GM23248 (cell line): ENCODE data around the gene TMED5. TPM values are rescaled to one million over a fixed set of nuclear protein-coding genes. Genes with fewer than 3 reads are reported as not detected.

ENCODE experiments used
- DNase-seq: peaks from one replicate; pipeline ENCODE4 v3.0.0-alpha.2; 2015
- H2AFZ ChIP-seq: fragments of 200-600 bp; sonication (generic); 2 replicates; pipeline ENCODE4 v1.6.1; 2016; ENCODE audit warnings: antibody characterized with exemption
- H3F3A ChIP-seq: fragments of 200-600 bp; sonication (generic); 2 replicates; pipeline ENCODE4 v1.6.1; 2016; ENCODE audit warnings: mild to moderate bottlenecking, antibody characterized with exemption, mixed run types; ENCODE audit not compliant: insufficient read depth
- H3K27ac ChIP-seq: fragments of 200-600 bp; sonication (generic); 2 replicates; pipeline ENCODE4 v1.5.1; 2016; ENCODE audit warnings: mild to moderate bottlenecking
- H3K27me3 ChIP-seq: fragments of 200-600 bp; sonication (generic); replicated peaks from 2 replicates; pipeline ENCODE4 v1.6.1; 2016; ENCODE audit warnings: mild to moderate bottlenecking; ENCODE audit not compliant: insufficient read depth
- H3K36me3 ChIP-seq: fragments of 200-600 bp; sonication (generic); 2 replicates; pipeline ENCODE4 v1.6.1; 2016; ENCODE audit warnings: low read depth, mild to moderate bottlenecking
- H3K4me1 ChIP-seq: fragments of 200-600 bp; sonication (generic); 2 replicates; pipeline ENCODE4 v1.6.1; 2016; ENCODE audit warnings: mild to moderate bottlenecking; ENCODE audit not compliant: insufficient read depth
- H3K4me2 ChIP-seq: fragments of 200-600 bp; sonication (generic); one replicate; pipeline ENCODE4 v1.6.1; 2016; ENCODE audit warnings: mild to moderate bottlenecking; ENCODE audit not compliant: unreplicated experiment
- H3K4me3 ChIP-seq: fragments of 200-600 bp; sonication (generic); 2 replicates; pipeline ENCODE4 v1.5.1; 2016; ENCODE audit warnings: mild to moderate bottlenecking
- H3K79me2 ChIP-seq: fragments of 200-600 bp; sonication (generic); 2 replicates; pipeline ENCODE4 v1.6.1; 2016; ENCODE audit warnings: mild to moderate bottlenecking; ENCODE audit not compliant: insufficient read depth
- H3K9ac ChIP-seq: fragments of 200-600 bp; sonication (generic); 2 replicates; pipeline ENCODE4 v1.6.1; 2016; ENCODE audit warnings: mild to moderate bottlenecking
- H3K9me2 ChIP-seq: fragments of 200-600 bp; sonication (generic); 2 replicates; pipeline ENCODE4 v1.6.1; 2016; ENCODE audit warnings: mixed run types, mild to moderate bottlenecking, moderate library complexity; ENCODE audit not compliant: insufficient read depth
- H3K9me3 ChIP-seq: fragments of 200-600 bp; sonication (generic); one replicate; pipeline ENCODE4 v1.6.1; 2017; ENCODE audit warnings: low read depth
- H4K20me1 ChIP-seq: fragments of 200-600 bp; sonication (generic); 2 replicates; pipeline ENCODE4 v1.6.0; 2016; ENCODE audit not compliant: insufficient read depth
- EZH2 ChIP-seq: fragments of 200-600 bp; sonication (generic); IDR thresholded peaks from 2 replicates; pipeline ENCODE4 v1.6.1; 2018; ENCODE audit warnings: antibody characterized with exemption, mild to moderate bottlenecking; ENCODE audit not compliant: insufficient read depth, poor library complexity, severe bottlenecking
- EZH2phosphoT487 ChIP-seq: fragments of 200-600 bp; sonication (generic); IDR thresholded peaks from 2 replicates; pipeline ENCODE4 v1.6.1; 2018; ENCODE audit warnings: antibody characterized with exemption, moderate library complexity, mild to moderate bottlenecking, low read depth; ENCODE audit not compliant: insufficient read depth
- WGBS, 2 experiments: methylation state at CpG; one replicate each; pipeline ENCODE4 v1.1.6; 2015 to 2017; ENCODE audit warnings: low lambda C conversion rate in 2 of 2, low coverage in 1 of 2; ENCODE audit errors: missing lambda C conversion rate in 2 of 2; 5-methylcytosine and 5-hydroxymethylcytosine counted together
- in situ Hi-C: fragments of 300-500 bp; cut with MboI; formaldehyde crosslinking; loops from 2 replicates; pipeline ENCODE4 v1.15.0; 2020
- polyA plus RNA-seq: library from polyadenylated mRNA; unstranded; fragments of >200 nt; fragmentation: Nextera tagmentation; extraction: Ambion mirVana; gene quantifications from 2 replicates; pipeline ENCODE4 v1.2.1, GENCODE V29; 2016
- total RNA-seq: library from RNA; depleted of rRNA; stranded (reverse); fragments of >200 nt; shearing (Covaris generic); gene quantifications from 2 replicates; pipeline ENCODE4 v1.2.3, GENCODE V29; 2014

TMED5 gene
- total and polyA plus RNA-seq, 2 experiments from 2014 or later = 39.0 to 49.2 TPM

GRCh38 chr1:93129507-93130099 is 50.6 kb downstream of the TMED5 start:
- H3K27me3 ChIP-seq = no peaks in the 10 kb centered on the region
- H3K9me2 ChIP-seq = no peaks in the 10 kb centered on the region
- 0 out of 2 replicates have a peak, but pooled peaks cover 2% of the 10 kb centered on the region for H3K79me2 ChIP-seq
- peaks cover 12% of the 10 kb centered on the region for H3K36me3 ChIP-seq
- H4K20me1 ChIP-seq = no peaks in the 10 kb centered on the region
- no peak overlapping the region for H3K27ac ChIP-seq
- no peak overlapping the region for H2AFZ ChIP-seq
- H3K9me3 ChIP-seq = no peaks in the 10 kb centered on the region
- TF ChIP-seq EZH2 (no peak), EZH2phosphoT487 (no peak)
- in situ Hi-C loops = no loop called here
- H3K4me2 ChIP-seq = no peak overlapping the region
- no peaks in the 10 kb centered on the region for H3K4me1 ChIP-seq
- no peak overlapping the region for H3K9ac ChIP-seq
- no peak overlapping the region for H3K4me3 ChIP-seq
- no peaks in the 10 kb centered on the region for H3F3A ChIP-seq
- DNase-seq = no peak

GRCh38 chr1:93124556-93125355 is 55.5 kb downstream of the TMED5 start:
- H3K9me2 ChIP-seq = no peaks in the 10 kb centered on the region
- no peaks in the 10 kb centered on the region for H3K4me1 ChIP-seq
- H3K4me2 ChIP-seq = no peak overlapping the region
- no peak for DNase-seq
- WGBS, 2 experiments = 87 to 90% methylated on average over 4 of the region's 4 CpGs
- H3K36me3 ChIP-seq = peaks cover 9% of the 10 kb centered on the region; the same call in 1 of the 2 replicates
- no peak overlapping the region for H3K9ac ChIP-seq
- H3F3A ChIP-seq = no peaks in the 10 kb centered on the region
- TF ChIP-seq EZH2 = no peak
- TF ChIP-seq EZH2phosphoT487 = no peak
- no peak overlapping the region for H3K4me3 ChIP-seq
- H2AFZ ChIP-seq = no peak overlapping the region
- H3K27me3 ChIP-seq = no peaks in the 10 kb centered on the region
- in situ Hi-C loops = no loop called here
- H3K9me3 ChIP-seq = no peaks in the 10 kb centered on the region
- H3K79me2 ChIP-seq = peaks cover 11% of the 10 kb centered on the region; the same call in 1 of the 2 replicates
- no peaks in the 10 kb centered on the region for H4K20me1 ChIP-seq
- no peak overlapping the region for H3K27ac ChIP-seq

GRCh38 chr1:93123201-93123783 is 56.9 kb downstream of the TMED5 start:
- Histone ChIP-seq H3K9me2 (no peaks in the 10 kb centered on the region), H3K79me2 (peaks cover 11% of the 10 kb centered on the region; the same call in 1 of the 2 replicates), H3K4me1 (no peaks in the 10 kb centered on the region), H3K4me2 (no peak overlapping the region), H3K27ac (no peak overlapping the region), H3K27me3 (no peaks in the 10 kb centered on the region), H3F3A (no peaks in the 10 kb centered on the region), H4K20me1 (no peaks in the 10 kb centered on the region), H2AFZ (no peak overlapping the region), H3K9ac (no peak overlapping the region), H3K4me3 (no peak overlapping the region), H3K9me3 (no peaks in the 10 kb centered on the region), H3K36me3 (peaks cover 20% of the 10 kb centered on the region; the same call in 1 of the 2 replicates)
- DNase-seq = no peak
- 97 to 98% methylated on average over 4 of the region's 4 CpGs for WGBS, 2 experiments
- TF ChIP-seq EZH2 (no peak), EZH2phosphoT487 (no peak)
- in situ Hi-C loops = no loop called here

GRCh38 chr1:93120614-93121013 is 59.6 kb downstream of the TMED5 start:
- no peaks in the 10 kb centered on the region for H3F3A ChIP-seq
- H3K9me3 ChIP-seq = no peaks in the 10 kb centered on the region
- H2AFZ ChIP-seq = no peak overlapping the region
- DNase-seq = no peak
- H3K4me2 ChIP-seq = no peak overlapping the region
- no peaks in the 10 kb centered on the region for H3K27me3 ChIP-seq
- H3K9ac ChIP-seq = no peak overlapping the region
- H3K9me2 ChIP-seq = no peaks in the 10 kb centered on the region
- in situ Hi-C loops = no loop called here
- peaks cover 25% of the 10 kb centered on the region; the same call in 1 of the 2 replicates for H3K79me2 ChIP-seq
- H3K4me1 ChIP-seq = no peaks in the 10 kb centered on the region
- TF ChIP-seq EZH2phosphoT487 (no peak), EZH2 (no peak)
- H3K27ac ChIP-seq = no peak overlapping the region
- H3K4me3 ChIP-seq = no peak overlapping the region
- no peaks in the 10 kb centered on the region for H4K20me1 ChIP-seq
- H3K36me3 ChIP-seq = peaks cover 30% of the 10 kb centered on the region
